Forelimb muscle (tissue), 1 donor: Measurements from ENCODE around the gene RILPL2. TPM values are rescaled to one million over a fixed set of nuclear protein-coding genes. Genes with fewer than 3 reads are reported as not detected.
A peak's percentile ranks its signal among the peaks of the same experiment; 100 is the strongest.
"Not testable (repeated sequence)": the region's sequence is repeated elsewhere in the genome, so short reads cannot be mapped to it uniquely, and the experiment has no call there.

Experiments
- DNase-seq: peaks from one replicate; pipeline ENCODE4 v3.0.0-alpha.2; 2013; ENCODE audit warnings: low read depth
- polyA plus RNA-seq: library from polyadenylated mRNA; unstranded; fragments of 120-200 nt; gene quantifications from one replicate; pipeline ENCODE4 v1.2.1, GENCODE V29; 2013; ENCODE audit not compliant: insufficient read length

Gene RILPL2
- polyA plus RNA-seq = 1.6 TPM

GRCh38 chr12:123436017-123436964 is at the start of gene RILPL2:
TSS of gene RILPL2 (minus strand) at chr12:123436684. CDS start at chr12:123436420, 264 bp downstream.
- peak; percentile 66 for DNase-seq

- DNase-seq = no peak
Measured at GRCh38 chr12:123485756-123486155, 49.3 kb upstream of the RILPL2 start.

GRCh38 chr12:123483602-123484248 is 47.2 kb upstream of the RILPL2 start:
- DNase-seq = no peak

- no peak for DNase-seq
Measured at GRCh38 chr12:123482876-123483275, 46.4 kb upstream of the RILPL2 start.

- not testable (repeated sequence) for DNase-seq
Measured at GRCh38 chr12:123481251-123481650, 44.8 kb upstream of the RILPL2 start.

GRCh38 chr12:123479442-123480180 is 43.1 kb upstream of the RILPL2 start:
- DNase-seq = no peak

GRCh38 chr12:123478762-123479161 is 42.3 kb upstream of the RILPL2 start:
- DNase-seq = no peak

- DNase-seq = no peak
Measured at GRCh38 chr12:123478069-123478468, 41.6 kb upstream of the RILPL2 start.

GRCh38 chr12:123475246-123475703 is 38.8 kb upstream of the RILPL2 start:
- DNase-seq = no peak

GRCh38 chr12:123474485-123475245 is 38.2 kb upstream of the RILPL2 start:
- DNase-seq = no peak

GRCh38 chr12:123472438-123472849 is 36.0 kb upstream of the RILPL2 start:
- DNase-seq = no peak

GRCh38 chr12:123471374-123472068 is 35.0 kb upstream of the RILPL2 start:
- no peak for DNase-seq

GRCh38 chr12:123469978-123470377 is 33.5 kb upstream of the RILPL2 start:
- no peak for DNase-seq

GRCh38 chr12:123468786-123469185 is 32.3 kb upstream of the RILPL2 start:
- no peak for DNase-seq

- no peak for DNase-seq
Measured at GRCh38 chr12:123465084-123465483, 28.6 kb upstream of the RILPL2 start.

GRCh38 chr12:123463174-123463573 is 26.7 kb upstream of the RILPL2 start:
- not testable (repeated sequence) for DNase-seq

GRCh38 chr12:123457980-123458779 is 21.7 kb upstream of the RILPL2 start, which contains the start of gene SNRNP35:
TSS of gene SNRNP35 (plus strand) at chr12:123458139. CDS start at chr12:123465541, 7,402 bp downstream.
- peak; percentile 63 for DNase-seq

GRCh38 chr12:123453165-123453564 is 16.7 kb upstream of the RILPL2 start:
- DNase-seq = no peak

GRCh38 chr12:123452276-123452550 is 15.7 kb upstream of the RILPL2 start:
- DNase-seq = not testable (repeated sequence)

GRCh38 chr12:123450636-123451035 is 14.2 kb upstream of the RILPL2 start:
- DNase-seq = no peak
